AG10803 (cell line): Measurements from ENCODE around the gene TOR1AIP2.
"Not testable (repeated sequence)": the region's sequence is repeated elsewhere in the genome, so short reads cannot be mapped to it uniquely, and the experiment has no call there.

Source experiments
- DNase-seq: peaks from one replicate; pipeline ENCODE4 v3.0.0; 2010; ENCODE audit warnings: low read depth
- H3K4me3 ChIP-seq: 2 replicates; pipeline ENCODE4 v1.5.1; 2011; ENCODE audit warnings: mild to moderate bottlenecking, low read length, control low read depth
- TF ChIP-seq, protein P1 (sequence below): conservative IDR thresholded peaks from 2 replicates; pipeline ENCODE4 v1.5.1; 2011; ENCODE audit warnings: mild to moderate bottlenecking, low read length, control low read depth, inconsistent platforms

TOR1AIP2 gene

DNA sequence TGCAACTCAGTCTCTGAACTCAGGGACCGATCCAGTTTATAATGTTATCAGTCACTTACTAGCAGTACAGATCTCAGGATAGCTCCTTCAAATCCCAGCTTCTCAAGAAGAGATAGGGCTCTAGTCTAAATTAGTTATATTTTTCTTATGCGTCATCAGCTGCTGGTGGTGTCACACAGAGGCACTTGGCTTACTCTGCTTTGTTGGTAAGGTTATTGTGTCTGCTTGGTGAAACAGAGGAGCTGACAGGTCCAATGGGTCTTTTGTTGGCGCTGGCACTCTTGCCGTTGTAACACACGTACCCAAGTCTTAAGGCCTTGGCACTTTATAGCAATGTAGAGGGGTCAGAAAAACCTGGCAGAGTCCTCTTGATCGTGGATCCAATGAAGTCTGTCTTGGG lies 12.2 kb downstream of the TOR1AIP2 start:
- no peak overlapping the region for H3K4me3 ChIP-seq
- TF ChIP-seq, protein P1, sequence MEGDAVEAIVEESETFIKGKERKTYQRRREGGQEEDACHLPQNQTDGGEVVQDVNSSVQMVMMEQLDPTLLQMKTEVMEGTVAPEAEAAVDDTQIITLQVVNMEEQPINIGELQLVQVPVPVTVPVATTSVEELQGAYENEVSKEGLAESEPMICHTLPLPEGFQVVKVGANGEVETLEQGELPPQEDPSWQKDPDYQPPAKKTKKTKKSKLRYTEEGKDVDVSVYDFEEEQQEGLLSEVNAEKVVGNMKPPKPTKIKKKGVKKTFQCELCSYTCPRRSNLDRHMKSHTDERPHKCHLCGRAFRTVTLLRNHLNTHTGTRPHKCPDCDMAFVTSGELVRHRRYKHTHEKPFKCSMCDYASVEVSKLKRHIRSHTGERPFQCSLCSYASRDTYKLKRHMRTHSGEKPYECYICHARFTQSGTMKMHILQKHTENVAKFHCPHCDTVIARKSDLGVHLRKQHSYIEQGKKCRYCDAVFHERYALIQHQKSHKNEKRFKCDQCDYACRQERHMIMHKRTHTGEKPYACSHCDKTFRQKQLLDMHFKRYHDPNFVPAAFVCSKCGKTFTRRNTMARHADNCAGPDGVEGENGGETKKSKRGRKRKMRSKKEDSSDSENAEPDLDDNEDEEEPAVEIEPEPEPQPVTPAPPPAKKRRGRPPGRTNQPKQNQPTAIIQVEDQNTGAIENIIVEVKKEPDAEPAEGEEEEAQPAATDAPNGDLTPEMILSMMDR, result no peak
- no peak for DNase-seq

DNA sequence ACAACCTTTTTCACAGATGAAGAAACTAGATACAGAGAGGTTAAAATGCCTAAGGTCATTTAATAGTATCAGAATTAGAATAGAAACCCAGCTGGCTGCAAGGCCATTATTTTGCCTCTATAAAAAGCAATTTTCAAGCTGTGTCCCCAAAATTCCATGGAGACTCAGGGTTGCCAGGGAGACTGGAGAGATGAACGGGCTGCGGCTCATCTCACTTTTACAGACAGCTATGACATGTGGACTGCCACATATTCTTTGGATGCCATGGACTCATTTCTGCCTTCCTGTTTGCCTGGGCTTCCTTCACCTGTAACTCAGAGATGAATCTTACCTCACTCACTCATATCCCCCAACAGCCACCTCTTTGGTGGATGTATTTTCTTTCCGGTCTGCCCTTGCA lies 17.0 kb downstream of the TOR1AIP2 start:
- no peak for DNase-seq
- TF ChIP-seq, protein P1, result no peak

DNA sequence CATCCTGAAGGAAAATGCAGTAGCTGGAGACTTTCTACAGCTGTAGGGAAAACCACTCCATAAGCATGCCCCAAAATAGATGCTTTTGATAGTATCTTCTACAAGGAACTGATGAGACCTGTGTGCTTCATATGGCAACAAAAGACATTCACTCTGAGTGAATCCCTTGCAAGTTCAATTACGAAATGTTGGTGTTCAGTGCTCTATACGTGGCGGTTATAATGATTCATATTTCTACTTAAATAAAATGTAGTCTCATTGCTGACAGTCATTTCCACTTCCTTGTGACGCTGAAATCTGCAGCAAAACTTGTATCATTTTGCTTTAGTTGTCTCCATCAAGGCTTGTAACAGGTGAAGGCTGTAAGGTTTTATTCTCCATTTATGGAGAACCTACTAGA lies 20.6 kb downstream of the TOR1AIP2 start:
- H3K4me3 ChIP-seq, result no peak overlapping the region
- TF ChIP-seq, protein P1, result no peak
- no peak for DNase-seq

More for the DNA sequence above, 17.0 kb downstream of the TOR1AIP2 start:
- H3K4me3 ChIP-seq, result no peak overlapping the region

- DNase-seq, result no peak
- TF ChIP-seq, protein P1, result no peak
These were observed 21.3 kb downstream of the TOR1AIP2 start for GRCh38 chr1:179856296-179856695.

GRCh38 chr1:179855831-179856230 lies 21.8 kb downstream of the TOR1AIP2 start:
- not testable (repeated sequence) for H3K4me3 ChIP-seq

More at GRCh38 chr1:179856296-179856695, 21.3 kb downstream of the TOR1AIP2 start:
- no peak overlapping the region for H3K4me3 ChIP-seq

DNA sequence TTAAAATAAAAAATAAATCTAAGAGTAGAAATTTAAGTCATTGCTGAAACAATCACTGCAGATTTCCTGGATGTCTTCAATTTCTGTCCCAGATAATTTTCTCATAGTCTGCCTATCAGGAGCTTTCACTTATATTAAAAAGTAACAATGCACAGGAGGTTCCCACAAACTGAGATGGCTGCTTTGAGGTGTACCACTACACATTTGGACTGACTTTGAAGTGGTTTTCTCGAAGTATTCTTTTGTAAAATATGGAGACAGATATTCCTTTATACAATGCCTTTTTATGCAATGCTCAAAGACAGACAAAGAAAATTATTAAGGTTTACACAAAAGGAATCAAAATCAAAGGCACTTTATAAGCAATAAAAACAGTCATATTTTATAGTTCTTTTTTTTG lies 24.5 kb downstream of the TOR1AIP2 start:
- TF ChIP-seq, protein P1, result no peak
- no peak overlapping the region for H3K4me3 ChIP-seq
- DNase-seq, result no peak

More at GRCh38 chr1:179855831-179856230, 21.8 kb downstream of the TOR1AIP2 start:
- not testable (repeated sequence) for DNase-seq

DNA sequence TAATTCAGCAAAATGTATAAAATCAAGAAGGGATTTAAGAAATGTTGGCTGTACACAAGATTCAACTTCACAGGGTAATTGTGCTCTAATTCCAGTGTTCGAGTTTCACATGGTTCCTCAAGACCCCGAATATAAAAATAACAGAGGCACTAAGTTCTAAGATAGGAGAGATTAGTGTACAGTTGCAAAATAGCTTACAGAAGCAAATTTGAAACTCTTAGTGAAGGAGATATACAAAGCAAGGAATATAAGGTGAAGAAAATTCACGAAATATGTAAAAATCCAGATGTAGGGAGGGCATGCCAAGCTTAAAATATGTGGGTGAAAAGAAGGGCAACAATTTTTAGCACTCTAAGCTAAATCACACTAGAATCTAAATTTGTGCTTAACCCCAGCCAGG lies 29.4 kb downstream of the TOR1AIP2 start:
- DNase-seq, result no peak
- TF ChIP-seq, protein P1, result no peak
- no peak overlapping the region for H3K4me3 ChIP-seq

DNA sequence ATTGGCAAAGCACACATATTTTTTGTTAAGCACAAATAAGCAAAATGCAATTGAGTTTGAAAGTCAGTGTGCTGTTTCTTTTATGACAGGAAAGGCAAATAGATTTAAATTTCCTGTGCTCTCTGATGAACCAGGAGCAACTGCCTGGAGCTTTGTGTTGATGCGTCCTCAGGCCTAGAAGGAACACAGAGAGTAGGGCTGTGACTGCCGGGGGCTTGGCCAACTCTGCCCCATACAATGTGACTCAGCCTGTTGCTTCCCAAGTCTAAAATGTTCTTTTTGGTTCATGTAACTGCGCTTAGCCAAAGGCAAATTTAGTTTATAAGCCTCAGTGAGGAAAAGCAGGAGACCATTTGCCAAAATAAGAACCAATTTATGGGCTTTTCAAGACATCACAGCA lies 37.5 kb downstream of the TOR1AIP2 start:
- TF ChIP-seq, protein P1, result no peak
- no peak for DNase-seq
- H3K4me3 ChIP-seq, result no peak overlapping the region

DNA sequence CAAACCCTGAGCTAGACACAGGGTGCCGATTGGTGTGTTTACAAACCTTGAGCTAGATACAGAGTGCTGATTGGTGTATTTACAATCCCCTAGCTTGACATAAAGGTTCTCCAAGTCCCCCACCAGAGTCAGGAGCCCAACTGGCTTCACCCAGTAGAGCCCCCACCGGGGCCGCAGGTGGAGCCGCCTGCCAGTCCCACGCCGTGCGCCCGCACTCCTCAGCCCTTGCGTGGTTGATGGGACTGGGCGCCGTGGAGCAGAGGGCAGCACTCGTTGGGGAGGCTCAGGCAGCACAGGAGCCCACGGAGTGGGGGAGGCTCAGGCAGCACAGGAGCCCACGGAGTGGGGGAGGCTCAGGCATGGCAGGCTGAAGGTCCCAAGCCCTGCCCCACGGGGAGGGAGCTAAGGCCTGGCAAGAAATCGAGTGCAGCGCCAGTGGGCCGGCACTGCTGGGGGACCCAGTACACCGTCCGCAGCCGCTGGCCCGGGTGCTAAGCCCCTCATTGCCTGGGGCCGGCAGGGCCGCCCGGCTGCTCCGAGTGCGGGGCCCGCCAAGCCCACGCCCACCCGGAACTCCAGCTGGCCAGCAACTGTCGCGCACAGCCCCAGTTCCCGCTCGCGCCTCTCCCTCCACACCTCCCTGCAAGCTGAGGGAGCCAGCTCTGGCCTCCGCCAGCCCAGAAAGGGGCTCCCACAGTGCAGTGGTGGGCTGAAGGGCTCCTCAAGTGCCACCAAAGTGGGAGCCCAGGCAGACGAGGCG lies 40.7 kb downstream of the TOR1AIP2 start:
- H3K4me3 ChIP-seq, DNase-seq: not testable (repeated sequence)
